Measurements from ENCODE around the gene SH3BP5. TPM values are rescaled to one million over a fixed set of nuclear protein-coding genes. Genes with fewer than 3 reads are reported as not detected.
A peak's percentile ranks its signal among the peaks of the same experiment; 100 is the strongest.
"Not testable (repeated sequence)": the region's sequence is repeated elsewhere in the genome, so short reads cannot be mapped to it uniquely, and the experiment has no call there.

The SH3BP5 gene, protein sequence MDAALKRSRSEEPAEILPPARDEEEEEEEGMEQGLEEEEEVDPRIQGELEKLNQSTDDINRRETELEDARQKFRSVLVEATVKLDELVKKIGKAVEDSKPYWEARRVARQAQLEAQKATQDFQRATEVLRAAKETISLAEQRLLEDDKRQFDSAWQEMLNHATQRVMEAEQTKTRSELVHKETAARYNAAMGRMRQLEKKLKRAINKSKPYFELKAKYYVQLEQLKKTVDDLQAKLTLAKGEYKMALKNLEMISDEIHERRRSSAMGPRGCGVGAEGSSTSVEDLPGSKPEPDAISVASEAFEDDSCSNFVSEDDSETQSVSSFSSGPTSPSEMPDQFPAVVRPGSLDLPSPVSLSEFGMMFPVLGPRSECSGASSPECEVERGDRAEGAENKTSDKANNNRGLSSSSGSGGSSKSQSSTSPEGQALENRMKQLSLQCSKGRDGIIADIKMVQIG
- 0.99 and 1.5 TPM in 2 replicates for total RNA-seq (2014; rRNA removed; shearing (Covaris generic))

DNA sequence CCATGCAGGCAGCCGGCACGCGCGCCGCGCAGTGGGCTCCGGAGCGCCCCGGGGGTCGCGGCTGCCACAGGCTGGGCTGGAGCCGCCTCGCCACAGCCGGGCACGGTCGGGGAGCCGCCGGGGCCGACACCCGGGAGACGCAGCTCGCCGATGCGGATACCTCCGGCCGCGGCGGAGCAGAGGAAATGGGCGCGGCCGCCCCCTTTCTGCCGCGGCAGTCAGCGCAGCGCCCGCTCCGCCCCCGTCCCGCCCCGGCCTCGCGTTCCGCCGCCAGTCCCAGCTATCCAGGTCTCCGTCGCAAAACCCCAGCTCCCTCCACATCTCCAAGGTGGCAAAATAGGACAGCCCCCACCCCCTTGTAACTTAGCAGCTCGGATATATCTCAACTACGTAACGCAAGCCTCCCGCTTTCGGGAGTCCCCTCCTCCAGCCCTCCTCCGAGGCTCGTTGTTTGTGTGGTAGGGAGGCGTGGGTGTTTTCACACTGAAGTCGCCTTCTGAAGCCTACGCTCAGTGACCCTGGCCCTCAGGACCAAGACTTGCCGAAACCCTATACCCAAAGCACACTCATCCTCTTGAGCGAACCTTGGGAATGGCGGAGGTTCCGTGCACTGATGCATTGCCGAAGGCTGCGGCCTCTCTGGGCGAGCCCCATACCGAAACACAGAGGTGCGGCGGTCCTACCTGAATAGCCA is at the start of gene SH3BP5:
Gene SH3BP5 (minus strand): TSS at position 182 of the 694 bp plus-strand sequence. CDS start 178 bp downstream, at position 4.
- peak; percentile 16 for DNase-seq (ENCODE audit: low spot score)

DNA sequence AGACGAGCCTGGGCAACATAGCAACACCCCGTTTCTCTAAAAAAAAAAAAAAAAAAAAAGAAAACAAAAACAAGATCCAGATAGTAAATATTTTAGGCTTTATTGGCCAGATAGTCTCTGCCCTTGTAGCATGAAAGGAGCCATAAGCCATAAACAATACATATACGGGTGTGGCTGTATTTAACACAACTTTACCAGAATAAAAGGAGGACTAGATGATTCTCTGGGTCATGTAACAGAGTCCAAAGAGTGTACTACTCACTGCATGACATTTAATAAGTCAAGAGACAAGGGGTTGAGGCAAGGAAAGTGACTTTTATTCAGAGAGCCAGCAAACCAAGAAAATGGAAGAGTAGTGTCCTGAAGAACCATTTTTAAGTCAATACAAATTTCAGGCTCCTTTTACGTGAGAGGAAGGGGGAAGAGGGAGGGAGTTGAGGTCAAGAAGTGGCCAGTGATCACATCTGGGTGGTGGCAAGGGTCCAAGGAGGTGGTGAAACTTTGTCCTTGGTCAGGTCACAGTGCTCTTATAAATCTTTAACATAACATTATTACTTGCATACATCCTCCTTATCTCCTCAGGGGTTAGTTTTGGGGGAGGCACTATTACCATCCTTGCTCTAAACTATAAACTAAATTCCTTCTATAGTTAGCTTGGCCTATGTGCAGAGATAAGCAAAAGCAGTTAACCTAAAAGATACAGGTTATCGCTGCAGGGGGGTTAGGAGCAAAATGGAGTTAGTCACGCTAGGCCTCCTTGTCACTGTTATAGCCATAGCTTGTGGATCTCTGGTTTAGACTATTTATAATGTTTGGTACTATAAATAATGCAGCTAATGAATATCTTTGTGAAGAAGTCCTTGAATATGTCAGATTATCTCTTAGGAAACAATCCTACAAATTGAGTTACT is 48.8 kb upstream of the SH3BP5 start:
- DNase-seq (ENCODE audit: low spot score): no peak

DNA sequence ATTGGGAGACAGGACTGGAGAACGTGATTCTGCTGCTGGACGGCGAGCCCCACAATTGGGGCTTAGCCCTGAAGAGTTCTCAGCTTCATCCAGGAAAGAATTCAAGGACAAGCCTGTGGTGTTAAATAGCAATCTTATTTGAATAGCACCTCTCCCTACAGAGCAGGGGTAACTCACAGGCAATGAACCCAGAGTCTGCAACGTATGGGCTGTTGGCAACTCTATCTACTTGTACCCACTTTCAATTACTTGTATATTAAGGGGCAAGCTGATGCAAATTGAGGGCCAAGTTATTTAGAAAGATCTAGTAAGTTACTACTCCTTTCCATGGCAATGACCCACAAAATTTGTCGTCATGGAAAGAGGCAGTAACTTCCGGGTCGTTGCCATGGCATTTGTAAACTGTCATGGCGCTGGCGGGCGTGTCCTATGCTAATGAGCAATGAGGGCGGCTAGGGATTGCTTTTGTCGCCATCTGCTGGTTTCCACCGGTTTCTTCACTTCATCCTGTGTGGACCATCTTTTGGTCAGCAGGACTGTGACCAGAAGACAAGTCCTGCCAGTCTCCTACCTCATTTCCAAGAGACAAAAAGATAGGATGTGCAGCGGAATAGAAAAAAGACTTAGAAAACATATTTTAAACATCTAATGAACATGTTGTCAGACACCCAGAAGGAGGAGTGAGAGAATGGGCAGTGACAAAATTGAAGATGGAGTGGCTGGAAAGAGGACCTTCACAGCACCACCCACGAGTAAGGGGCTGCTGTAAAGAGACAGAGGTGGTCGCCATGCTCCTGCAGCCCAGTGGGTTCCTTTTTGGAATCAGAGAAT is 45.8 kb upstream of the SH3BP5 start:
- DNase-seq (ENCODE audit: low spot score): peak; percentile 91

DNA sequence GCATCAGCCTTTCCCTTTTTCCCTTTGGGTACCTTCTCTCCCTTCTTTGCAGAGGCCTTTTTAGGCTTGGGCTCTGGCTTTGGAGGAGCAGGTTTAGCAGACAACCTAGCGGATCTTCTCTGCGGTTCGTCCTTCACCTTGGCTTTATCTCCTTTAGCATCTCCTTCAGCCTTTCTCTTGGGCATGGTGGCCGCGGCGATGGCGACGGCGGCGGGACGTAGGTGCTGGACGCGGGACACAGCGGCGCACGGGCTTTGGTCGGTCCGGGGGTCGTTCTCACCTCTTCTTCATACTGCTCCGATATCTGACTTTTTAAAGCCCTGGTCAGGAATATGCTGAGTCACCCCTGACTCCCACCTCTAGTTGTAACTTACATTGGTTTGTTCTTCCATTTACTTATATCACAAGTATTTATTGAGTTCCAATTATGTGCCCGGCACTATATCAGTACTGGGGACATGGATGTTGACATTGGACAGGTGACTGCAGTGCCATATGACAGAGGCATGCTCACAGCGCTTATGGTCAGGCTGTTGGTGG is 43.1 kb upstream of the SH3BP5 start:
- no peak for DNase-seq (ENCODE audit: low spot score)

DNA sequence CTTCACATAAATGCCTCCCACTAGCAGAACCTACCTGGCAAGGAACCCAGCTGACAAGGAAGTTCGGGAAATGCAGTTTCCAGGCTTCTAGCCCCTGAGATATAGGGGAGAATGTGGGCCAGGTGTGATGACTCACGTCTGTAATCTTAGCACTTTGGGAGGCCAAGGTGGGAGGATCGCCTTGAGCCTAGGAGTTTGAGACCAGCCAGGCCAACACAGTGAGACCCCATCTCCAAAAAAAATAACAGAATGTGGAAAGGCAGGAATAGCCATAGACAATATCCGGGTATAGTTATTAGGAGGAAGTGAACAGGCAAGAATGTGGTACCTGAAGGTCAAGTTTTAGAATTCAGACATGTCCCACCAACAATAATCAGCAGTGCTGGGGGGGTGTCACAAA is 40.5 kb upstream of the SH3BP5 start:
- no peak for DNase-seq (ENCODE audit: low spot score)

DNA sequence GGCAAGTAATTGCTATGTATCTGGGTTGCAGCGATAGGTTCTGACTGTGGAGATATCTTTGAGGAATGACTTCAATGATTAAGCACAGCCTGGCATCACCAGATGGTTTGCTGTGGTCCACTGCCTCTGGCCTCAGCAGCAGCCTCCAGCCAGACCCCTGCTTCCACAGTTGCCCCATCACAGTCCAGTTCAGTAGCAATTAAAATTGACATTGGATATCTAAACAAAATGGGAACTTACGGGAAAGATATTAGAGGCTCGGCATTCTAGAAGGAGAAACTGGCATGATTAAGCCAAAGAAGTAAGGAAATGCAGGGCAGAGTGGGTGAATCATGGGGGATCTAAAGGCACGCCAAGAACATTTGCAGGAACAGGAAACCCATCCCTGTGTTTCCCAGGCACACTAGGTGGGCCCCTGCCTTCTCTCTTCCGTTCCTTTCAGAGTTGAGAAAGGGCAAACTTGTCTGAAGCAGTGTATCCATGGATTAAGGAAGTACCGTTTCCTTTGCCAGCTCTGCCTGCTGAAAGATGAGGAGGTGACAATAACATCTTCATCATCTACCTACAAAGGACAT is 36.3 kb upstream of the SH3BP5 start:
- DNase-seq (ENCODE audit: low spot score): no peak

DNA sequence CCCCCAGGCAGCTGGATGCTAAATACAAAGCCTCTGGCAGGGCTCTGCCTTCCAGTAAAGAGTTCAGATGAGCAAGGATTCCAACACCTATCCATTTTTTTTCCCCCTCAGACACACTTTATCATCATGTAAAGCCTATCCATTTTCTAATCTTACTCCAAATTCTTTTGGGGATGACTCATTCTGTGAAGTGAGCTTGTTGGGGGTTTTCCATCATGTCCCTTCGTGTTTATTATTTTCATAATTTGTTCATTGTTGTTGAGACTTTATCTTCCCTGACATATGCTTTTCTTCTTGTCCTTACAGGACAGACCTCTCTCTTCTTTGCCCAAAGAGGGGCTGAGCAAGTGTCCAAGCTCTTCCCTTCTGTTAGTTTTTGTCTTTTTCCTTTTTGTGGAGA is 34.7 kb upstream of the SH3BP5 start:
- no peak for DNase-seq (ENCODE audit: low spot score)

DNA sequence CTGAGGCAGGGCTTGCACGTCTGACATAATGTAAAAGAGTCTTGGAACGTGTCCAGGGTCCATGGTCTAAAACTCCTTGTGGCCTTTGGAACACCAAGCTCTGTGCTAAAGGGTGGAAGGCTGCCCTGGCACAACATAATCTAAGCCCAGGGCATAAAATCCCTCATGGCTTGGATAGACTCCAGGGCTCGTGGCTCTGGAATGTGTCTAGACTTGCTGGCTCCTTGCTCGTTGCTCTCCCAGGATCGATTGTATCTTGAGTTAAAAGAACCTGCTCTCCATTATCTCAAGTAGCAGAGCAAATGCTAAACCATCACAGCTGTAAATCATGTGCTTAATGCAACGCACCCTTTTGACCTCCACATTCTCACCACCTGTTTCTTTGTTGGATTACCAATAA is 31.7 kb upstream of the SH3BP5 start:
- not testable (repeated sequence) for DNase-seq (ENCODE audit: low spot score)

DNA sequence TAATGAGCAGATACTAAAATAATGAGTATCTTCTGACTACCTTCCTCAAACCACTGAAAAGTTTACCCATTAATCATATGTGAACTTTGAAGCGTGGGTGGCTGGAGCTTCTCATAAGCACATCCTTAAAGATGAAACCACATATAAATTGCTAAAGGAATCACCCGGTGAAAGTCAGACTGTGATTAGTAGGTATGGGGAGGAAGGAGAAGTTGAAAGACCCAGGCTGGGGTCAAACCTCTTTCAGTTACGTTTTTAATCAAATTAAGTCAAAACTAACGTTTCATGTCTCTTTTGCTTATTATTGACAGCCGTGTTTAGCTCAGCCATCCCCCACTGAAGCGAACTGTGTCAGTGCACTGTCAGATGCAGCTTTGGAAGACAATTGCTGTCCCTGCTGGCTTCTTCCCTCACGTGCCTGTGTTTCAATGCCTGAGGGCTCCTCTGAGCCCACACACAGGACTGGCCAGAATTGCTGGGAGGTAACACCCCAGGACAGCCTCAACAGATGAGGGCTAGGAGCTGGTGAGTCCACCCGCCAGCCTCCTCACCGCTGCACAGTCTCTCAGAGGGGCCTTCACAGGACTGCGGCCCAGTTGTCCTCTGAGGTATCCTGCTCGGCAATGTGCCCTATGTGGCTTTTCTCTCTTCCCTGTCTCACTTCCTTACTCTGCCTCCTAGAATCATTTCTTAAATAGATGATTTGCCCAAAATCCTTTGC is 29.3 kb upstream of the SH3BP5 start:
- DNase-seq (ENCODE audit: low spot score): no peak

DNA sequence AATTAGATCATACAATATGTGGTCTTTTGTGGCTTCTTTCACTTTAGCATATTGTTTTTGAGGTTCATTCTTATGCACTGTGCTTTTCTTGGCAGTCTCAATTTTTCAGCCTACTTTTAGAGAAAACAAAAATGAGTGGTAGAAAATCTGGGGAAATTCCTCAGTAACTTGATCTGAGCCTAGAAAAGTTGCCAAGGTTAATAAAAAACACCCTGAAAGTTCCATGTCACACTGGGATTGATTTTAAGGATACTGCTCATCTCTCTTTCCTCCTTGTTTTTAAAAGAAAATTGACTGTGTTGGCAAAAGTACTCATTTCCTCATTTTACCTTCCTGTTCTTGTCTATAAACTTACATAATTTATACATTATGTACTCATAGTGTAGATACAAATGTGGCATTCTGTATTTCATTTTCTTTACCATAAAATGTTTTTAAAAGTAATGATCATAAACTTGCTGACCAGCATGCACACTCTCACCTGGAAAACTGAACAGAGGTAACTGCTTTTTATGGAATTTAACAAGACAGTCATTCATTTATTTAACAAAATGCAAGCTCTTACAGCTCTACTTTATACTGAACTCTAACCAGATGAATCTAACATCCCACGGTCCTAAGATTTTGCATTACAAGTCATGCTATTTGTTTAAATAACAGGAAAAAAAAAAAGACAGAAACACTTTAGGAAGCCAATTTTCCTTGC is 28.6 kb upstream of the SH3BP5 start:
- no peak for DNase-seq (ENCODE audit: low spot score)

DNA sequence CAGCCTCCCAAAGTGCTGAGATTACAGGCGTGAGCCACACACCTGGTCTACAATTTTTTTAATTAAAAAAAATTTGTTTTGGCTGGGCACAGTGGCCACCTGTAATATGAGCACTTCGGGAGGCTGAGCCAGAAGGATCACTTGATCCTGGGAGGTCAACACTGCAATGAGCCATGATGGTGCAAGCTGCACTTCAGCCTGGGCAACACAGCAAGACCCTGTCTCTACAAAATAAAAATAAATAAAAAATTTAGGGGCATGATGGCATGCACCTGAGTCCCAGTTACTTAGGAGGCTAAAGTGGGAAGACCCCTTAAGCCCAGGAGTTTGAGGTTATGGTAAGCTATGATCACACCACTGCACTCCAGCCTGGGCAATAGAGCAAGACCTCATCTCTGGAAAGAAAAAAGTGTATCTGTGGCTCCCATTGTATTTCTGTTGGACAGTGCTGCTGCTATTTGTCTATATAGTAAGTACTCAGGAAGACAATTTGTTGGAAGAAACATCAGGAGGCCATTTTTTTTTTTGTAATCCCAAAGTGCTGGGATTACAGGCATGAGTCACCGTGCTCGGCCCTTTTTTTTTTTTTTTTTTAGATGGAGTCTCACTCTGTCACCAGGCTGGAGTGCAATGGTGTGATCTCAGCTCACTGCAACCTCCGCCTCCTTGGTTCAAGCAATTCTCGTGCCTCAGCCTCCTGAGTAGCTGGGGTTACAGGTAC is 27.5 kb upstream of the SH3BP5 start:
- no peak for DNase-seq (ENCODE audit: low spot score)

DNA sequence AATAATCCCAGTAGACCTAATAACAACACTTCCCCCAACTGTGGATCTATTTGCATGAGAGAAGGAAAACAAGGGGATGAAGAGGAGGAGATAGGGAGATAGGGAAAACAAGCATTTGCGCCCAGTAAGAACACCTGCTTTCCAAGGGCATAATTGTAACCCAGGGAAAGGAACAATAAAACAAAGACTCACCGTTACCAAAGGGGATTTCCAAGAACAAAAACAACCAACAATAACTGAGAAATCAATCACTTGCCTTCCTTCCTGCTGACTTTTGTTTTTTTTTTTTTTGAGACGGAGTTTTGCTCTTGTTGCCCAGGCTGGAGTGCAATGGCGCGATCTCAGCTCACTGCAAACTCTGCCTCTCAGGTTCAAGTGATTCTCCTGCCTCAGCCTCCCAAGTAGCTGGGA is 24.3 kb upstream of the SH3BP5 start:
- DNase-seq (ENCODE audit: low spot score): not testable (repeated sequence)

DNA sequence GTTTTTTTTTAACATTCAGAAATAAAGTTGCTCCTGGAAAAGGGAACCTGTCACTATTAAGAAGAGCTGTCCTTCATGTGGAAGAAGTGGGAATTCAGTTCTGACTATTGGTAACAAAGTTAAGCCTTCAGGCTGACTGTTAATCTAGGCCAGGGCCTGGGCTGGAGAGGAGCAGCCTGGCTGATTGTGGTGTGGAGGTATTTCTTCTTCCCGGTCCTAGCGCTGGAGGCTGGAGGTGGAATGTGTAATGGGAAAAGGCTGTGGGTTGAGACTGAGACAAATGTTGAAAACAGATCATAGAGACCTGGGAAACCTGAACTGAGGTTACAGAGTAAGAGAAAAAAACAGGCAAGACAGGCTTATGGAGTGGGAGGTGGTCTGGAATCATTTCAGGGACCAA is 23.8 kb upstream of the SH3BP5 start:
- no peak for DNase-seq (ENCODE audit: low spot score)

DNA sequence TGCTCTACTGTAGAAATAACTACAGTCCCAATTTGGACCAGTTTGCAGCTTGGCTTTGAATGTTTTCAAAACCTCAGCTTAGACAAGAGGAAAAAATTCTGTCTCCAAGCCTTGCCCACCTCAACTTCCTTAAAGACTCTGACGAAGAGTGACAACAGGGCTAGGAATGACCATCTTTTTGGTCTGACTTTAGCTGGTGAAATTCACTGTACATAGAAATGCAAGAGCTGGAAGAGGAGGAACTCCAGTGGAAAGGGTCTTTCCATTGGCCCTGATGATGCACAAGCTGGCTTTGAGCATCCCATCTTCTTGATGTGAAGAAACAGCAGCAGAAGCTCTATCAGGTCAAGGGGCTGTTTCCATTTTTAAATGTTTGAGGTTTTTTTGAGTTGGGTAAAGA is 22.7 kb upstream of the SH3BP5 start:
- DNase-seq (ENCODE audit: low spot score): no peak

DNA sequence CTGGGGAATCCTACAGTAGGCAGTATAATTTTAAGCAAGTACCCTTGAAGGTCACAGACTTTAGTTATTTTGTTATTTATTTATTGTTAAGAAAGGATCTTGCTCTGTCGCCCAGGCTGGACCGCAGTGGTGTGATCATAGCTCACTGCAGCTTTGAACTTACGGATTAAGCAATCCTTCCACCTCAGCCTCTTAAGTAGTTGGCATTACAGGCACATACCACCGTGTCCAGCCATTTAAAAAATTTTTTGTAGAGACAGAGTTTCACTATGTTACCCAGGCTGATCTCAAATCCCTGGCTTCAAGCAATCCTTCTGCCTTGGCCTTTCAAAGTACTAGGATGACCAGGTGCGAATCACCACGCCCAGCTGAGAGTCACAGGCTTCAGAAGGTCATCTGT is 22.1 kb upstream of the SH3BP5 start:
- DNase-seq (ENCODE audit: low spot score): no peak

DNA sequence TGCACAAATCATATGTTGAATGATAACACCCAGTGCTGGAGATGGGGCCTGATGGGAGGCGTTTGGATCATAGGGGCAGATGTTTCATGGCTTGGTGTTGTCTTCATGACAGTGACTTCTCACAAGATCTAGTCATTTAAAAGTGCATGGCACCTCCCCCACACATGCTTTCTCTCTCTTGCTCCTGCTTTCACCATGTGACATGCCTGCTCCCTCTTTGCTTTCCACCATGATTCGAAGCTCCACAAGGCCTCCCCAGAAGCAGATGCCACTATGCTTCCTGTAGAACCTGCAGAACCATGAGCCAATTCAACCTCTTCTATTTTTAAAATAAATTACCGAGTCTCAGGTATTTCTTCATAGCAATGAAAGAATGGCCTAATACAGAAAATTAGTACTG is 17.8 kb upstream of the SH3BP5 start:
- DNase-seq (ENCODE audit: low spot score): no peak

DNA sequence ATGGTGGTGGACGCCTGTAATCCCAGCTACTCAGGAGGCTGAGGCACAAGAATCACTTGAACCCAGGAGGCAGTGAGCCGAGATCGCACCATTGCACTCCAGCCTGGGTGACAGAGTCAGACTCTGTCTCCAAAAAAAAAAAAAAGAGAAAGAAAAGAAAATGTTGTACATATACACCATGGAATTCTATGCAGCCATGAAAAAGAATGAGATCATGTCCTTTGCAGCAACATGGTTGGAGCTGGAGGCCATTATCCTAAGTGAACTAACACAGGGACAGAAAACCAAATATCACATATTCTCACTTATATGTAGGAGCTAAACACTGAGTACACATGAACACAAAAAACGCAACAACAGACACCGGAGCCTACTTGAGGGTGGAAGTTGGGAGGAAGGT is 17.1 kb upstream of the SH3BP5 start:
- DNase-seq (ENCODE audit: low spot score): not testable (repeated sequence)

DNA sequence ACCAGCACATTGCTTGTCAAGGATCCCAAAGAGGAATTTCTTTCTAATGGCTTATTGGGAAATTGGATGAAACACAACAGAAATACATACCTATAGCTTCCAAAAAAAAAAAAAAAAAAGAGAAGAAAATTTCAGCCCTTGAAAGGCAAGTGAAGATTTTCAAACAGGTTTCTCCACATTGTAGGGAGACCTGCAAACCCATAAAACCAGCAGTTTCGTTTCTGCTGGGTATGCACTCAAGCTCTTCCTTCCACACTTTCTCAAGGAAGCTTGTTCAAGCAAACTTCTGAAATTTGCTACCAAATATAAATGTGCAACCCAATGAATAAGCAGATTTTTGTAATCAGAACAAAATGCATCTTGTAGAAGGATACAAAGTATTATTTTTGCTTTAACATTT is 15.9 kb upstream of the SH3BP5 start:
- DNase-seq (ENCODE audit: low spot score): no peak
